ENCODE measurements around the gene POC1B.

Gene POC1B

GRCh38 chr12:89418228-89418910 is 107.5 kb downstream of the POC1B start:
- no peak for DNase-seq (ENCODE audit: low read depth)

DNA sequence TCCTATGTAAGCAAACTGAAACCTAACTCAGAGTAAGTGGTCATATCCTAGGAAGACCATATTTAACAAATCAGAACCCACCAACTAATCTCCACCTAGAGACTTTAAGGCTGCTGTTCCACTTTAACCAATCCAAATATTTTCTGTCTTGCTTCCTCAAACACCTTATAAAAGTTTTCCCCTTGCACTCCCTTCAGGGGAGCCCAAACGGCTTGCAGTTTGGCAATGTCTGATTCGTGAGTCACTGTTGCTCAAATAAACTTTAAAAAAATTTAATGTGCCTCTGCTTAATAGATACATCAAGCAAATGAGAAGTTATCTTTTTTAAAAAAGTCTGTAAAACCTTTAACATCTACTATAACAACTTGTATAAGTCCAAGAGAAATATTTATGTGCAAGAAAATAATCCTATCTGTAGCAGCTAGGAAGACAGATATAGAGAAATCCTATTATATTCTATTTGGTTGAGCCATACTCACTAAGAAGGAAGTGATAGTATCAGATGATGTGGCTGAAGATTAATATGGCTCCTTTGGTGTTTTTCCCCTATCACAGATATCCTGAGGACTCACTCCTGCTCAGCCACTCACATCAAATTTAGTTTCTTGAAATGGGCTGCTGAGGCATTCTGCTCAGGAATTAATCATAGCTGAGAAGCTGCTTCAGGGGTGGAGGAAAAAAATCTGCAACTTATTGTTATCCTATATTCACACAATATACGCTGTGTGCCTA is 108.4 kb downstream of the POC1B start:
- peak; percentile 48 for DNase-seq (ENCODE audit: low read depth)

- DNase-seq (ENCODE audit: low read depth), result no peak
These were observed 109.6 kb downstream of the POC1B start for GRCh38 chr12:89416049-89416792.

DNA sequence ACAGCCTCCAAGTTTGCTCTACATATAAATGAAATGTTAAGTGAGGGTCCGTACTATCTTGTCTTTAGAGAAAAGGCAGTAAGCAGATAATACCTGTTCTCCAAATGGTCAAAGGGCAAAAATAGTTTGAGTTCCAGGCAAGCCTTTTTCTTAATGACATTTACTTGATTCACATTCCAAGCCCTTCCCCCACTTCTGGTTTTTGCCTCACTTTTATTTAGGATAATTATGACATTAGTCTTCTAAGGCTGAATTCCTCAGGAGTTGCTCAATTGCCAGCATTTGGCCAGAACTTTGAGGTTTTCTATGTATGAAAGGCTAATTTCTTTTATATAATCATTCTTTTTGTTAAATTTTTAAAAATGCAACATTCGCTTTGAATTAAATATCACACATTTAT is 111.0 kb downstream of the POC1B start:
- peak; percentile 78 for DNase-seq (ENCODE audit: low read depth)

DNA sequence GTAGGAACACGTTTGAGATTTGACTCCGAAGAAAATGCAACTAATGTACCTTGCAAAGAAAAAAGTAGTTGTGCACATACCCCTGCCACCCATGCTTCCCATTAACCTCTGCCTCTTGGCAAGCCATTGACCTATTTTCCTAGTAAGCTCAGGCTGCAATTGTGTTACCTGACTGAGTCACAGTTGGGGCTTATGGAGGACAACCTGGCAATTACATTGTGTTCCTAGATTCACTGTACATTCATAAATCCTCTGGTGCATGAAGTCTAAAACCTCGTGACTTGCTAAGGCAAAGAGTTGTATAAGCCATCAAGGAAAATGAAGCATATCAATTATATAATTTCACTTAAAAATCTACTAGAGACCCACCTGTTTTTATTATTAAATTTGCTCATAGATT is 111.5 kb downstream of the POC1B start:
- no peak for DNase-seq (ENCODE audit: low read depth)

DNA sequence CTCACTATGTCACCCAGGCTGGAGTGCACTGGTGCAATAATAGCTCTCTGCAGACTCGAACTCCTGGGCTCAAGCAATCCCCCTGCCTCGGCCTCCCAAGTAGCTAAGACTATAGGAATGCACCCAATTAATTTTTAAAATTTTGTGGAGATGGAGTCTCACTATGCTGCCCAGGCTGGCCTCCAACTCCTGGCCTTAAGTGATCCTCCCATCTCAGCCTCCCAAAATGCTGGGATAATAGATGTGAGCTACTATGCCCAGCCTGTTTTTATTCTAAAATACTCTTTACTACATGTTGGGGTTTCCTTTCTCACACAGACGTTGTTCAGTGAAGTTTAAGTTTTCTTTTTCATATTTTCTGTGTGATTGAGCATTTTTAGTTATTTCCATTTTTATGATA is 112.6 kb downstream of the POC1B start:
- no peak for DNase-seq (ENCODE audit: low read depth)

- no peak for DNase-seq (ENCODE audit: low read depth)
These were observed 113.2 kb downstream of the POC1B start for GRCh38 chr12:89412665-89413064.

DNA sequence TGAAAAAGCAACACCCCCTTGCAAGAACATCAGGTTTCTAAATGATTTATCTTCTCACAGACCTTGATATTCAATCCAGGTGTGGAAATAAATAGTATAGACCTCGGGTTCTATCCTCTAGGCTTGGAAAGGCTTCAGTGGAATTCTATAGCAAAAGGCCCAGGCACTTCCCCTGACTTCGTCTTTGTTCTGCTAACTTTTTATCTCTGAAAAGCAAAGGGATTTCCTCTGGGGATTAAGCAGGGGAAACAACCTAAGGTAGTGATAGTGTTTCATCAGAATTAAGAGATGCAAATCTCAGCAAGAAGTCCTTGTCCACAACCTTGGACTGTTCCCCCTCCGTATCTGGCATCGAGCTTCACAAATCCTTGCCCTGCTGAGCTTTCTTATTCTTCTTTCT is 114.0 kb downstream of the POC1B start:
- peak; percentile 14 for DNase-seq (ENCODE audit: low read depth)

DNA sequence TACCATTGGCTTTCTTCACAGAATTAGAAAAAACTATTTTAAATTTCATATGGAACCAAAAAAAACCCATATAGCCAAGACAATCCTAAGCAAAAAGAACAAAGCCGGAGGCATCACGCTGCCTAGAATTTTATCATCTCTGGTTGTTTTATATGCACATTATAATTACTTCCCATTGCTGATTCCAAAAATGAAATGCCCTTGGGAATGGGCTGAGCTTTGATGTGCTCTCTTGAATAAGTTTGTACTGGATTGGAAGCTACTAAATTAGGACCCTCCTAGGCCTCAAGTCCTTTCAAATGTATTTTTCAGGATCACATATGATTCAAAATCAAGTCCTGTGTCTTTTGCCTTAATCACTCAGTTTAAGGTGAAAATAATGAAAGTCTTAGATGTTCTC is 114.6 kb downstream of the POC1B start:
- DNase-seq (ENCODE audit: low read depth), result no peak

GRCh38 chr12:89405626-89406345 is 120.1 kb downstream of the POC1B start:
- no peak for DNase-seq (ENCODE audit: low read depth)

GRCh38 chr12:89401433-89402058 is 124.3 kb downstream of the POC1B start:
- DNase-seq (ENCODE audit: low read depth), result no peak

GRCh38 chr12:89400415-89400814 is 125.4 kb downstream of the POC1B start:
- DNase-seq (ENCODE audit: low read depth), result no peak

DNA sequence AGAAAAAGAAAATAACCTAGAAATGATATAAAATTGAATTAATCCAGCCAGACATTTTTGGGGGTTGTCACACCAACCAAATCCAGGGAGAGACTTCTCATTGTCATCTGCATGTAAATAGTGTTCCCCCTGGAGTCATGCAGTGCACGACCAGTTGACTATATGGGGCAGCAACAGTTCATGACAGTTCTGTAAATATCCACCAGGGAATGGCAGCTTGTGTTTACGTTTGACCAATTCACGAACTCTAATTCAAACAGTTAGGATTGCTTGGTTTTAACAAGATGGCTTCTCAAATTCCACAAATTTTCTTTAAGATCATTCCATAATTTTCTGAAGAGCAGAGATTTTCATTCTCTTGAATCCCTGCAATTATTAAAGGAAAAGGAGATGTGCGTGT is 130.1 kb downstream of the POC1B start:
- DNase-seq (ENCODE audit: low read depth), result no peak

- DNase-seq (ENCODE audit: low read depth), result peak; percentile 47
These were observed 132.2 kb downstream of the POC1B start for GRCh38 chr12:89393551-89394121.

- DNase-seq (ENCODE audit: low read depth), result no peak
These were observed 133.5 kb downstream of the POC1B start for GRCh38 chr12:89392391-89392790.

GRCh38 chr12:89391726-89392336 is 134.0 kb downstream of the POC1B start:
- DNase-seq (ENCODE audit: low read depth), result no peak

DNA sequence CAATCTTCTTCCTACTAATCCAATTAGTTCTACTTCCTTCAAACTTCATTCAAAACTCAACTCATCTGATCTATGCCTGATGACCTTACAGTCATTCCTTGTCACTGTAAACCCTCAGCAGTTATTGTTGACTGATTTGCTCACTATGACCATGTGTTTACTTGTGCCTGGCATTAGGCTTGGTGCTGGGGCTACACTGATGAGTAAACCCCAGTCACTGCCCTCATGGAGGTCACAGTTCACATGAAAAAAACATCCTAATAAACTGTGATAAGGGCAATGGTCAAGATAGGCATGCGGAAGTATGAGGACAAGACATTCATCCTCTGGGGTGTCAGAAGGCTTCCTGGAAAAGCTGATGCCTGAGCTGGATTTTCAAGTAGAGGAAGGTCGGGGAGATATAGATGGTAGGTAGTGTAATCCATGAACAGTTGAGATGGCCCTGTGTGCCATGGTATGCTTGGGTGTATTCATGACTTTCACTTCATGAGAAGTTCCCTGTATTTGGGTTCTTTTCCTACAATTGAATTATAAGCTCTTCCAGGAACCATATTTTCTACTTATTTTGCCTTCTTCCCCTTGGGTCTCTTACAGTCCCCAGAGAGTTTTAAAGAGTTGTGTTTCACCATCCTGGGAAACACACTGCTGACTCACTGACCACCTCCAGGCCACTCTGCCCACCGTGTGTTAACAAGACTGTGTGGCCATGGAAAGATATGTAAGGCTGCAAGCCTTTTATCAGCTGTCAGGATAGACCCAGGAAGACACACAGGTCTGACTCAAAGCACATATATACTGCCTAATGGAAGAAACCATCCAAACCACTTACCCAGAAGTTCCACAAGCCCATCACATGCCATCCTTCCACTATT is 134.8 kb downstream of the POC1B start:
- DNase-seq (ENCODE audit: low read depth), result peak; percentile 95

DNA sequence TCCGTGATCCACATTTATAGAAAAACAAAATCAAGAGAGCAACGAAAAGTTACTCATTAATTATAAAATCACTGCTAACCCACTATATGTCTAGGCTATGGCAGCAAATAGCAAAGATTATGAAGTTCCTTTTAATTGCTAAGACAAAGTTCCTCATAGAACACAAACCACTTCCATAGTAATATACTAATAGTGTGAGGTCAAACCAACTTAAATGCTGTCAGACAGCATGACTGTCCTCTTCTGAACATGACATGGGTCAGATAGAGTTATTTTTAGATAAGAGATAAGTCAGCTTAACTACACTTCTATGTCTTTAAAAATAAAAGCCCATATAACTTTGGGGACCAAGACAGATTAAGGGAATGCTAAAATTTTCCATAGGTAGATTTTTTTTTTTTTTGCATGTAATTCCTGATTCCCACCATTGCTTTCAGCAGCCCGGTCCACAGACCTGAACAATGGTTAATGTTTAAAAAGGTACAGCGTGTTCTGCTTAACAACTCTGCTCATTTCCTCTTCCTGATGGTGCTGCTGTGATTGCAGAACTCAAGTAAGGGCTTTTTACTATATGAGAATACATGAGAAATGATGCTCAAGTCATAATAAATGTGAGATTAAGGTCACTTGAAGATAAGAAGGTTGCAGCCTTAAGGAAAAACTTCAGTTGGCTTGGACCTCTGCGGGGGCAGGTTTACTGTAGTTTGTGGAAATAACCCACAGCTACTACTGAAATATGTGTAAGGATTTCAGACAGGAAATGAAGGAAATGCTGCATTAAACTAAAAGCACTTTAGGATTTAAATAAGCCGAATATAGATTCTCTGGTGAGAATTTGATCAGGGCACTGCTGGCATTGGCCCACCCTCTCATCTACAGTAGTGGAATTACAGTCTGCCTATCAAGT is 135.8 kb downstream of the POC1B start:
- peak; percentile 97 for DNase-seq (ENCODE audit: low read depth)

- no peak for DNase-seq (ENCODE audit: low read depth)
These were observed 139.7 kb downstream of the POC1B start for GRCh38 chr12:89386138-89386537.

Data from amniotic epithelial cell (primary cell).